ENCODE data around the gene KIF1B. TPM values are rescaled to one million over a fixed set of nuclear protein-coding genes. Genes with fewer than 3 reads are reported as not detected.

KIF1B gene
- total RNA-seq, 1 donor from 2014 or later = 210 TPM

- DNase-seq = no peak
Observed at GRCh38 chr1:10328180-10328963, 118.0 kb downstream of the KIF1B start.

- no peak for DNase-seq
Observed at GRCh38 chr1:10337436-10337835, 127.1 kb downstream of the KIF1B start.

DNA sequence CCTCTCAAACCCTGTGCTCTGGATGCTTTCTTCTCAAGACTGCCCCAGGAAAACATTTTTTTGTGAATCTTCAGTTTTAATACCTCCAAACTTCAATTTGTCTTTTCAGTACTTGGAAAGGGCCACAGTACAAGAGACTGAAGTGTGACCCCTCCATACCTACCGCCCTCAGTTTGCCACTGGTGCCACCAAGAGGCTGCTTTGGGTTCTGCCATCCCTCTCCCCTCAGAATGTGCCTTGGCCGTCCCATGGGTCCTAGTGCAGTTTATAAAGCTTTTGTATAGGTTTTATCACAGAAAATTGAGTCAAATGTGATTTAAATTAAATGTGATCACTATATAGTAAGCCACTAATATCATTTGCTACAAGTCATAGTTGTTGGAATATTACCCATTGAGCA, 127.7 kb downstream of the KIF1B start:
- DNase-seq = peak; percentile 13

GRCh38 chr1:10338611-10339010, 128.2 kb downstream of the KIF1B start:
- DNase-seq = no peak

GRCh38 chr1:10339036-10339567, 128.7 kb downstream of the KIF1B start:
- DNase-seq = no peak

DNA sequence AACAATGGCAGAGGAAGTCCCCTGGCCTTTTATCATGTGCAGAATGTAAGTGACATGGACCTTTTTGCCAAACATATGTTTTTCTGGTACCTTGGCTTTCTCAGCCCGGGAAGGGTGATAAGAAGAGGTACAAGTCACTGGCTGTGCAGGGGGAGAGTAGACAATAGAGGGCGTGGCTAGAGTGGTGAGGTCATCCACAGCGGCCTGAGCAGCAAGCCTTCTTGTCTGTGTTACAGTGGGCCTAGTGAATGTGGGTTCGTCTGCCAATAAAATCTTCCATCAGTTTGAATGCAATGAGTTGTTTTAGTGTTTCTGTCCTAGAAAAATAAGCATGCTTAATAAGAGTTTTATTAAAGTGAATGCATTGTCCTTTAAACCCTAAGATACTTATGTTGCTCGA, 129.4 kb downstream of the KIF1B start:
- peak; percentile 62 for DNase-seq

- no peak for DNase-seq
Observed at GRCh38 chr1:10340930-10341590, 130.7 kb downstream of the KIF1B start.

DNA sequence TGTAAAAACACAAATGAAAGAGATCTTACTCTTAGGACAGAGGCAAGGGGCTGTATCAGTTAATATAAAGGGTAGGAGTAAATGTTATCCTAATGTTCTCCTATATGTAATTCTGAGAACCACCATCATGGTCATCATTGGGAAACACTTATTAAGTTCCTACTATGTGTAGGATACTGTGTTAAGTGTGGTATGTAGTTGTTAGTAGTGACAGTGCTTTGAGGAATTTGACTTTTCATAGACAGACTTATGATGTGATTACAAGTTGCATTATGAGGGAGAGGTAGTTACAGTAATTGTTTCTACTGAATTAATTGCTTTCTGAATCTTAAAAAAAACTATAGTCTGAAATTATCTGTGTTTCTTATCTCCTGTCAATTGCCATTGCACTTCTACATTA, 136.7 kb downstream of the KIF1B start:
- no peak for DNase-seq

GRCh38 chr1:10353282-10353681, 142.9 kb downstream of the KIF1B start:
- DNase-seq = no peak

- no peak for DNase-seq
Observed at GRCh38 chr1:10353693-10354092, 143.3 kb downstream of the KIF1B start.

DNA sequence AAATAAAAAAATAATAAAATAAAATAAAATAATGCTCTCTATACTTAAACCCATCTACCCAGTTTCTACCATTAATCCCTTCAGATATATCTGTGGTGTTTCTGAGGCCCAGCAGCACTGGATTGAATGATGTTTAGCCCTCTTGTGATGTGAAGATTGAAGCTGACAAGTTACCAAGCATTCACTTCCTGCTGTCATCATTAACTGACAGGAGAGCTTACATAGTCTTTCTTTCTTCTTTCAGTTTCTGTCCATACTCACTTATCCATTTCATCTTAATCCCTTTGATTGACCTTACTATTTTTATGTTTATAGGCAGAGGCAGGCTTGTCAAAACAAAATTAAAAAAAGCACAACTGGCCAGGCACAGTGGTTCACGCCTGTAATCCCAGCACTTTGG, 149.7 kb downstream of the KIF1B start:
- DNase-seq = no peak

- DNase-seq = no peak
Observed at GRCh38 chr1:10361515-10361914, 151.1 kb downstream of the KIF1B start.

DNA sequence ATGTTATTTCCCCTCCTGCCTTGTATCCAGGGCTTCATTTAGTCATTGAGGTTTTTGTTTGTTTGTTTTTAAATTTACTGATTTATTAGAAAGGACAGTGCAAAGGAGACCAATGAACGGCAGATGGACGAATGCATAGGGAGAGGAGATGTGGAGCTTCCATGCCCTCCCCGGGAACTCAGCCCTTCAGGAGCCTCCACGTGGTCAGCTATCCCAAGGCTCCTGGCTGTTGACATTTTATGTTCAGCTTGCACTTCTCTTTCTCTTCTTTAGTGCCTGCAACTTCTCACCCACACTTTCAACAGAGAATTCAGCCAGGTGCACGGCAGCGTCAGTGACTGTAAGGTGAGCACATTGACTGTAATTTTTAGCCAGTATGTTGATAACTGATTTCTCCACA, 157.8 kb downstream of the KIF1B start:
- no peak for DNase-seq

- no peak for DNase-seq
Observed at GRCh38 chr1:10374442-10374860, 164.1 kb downstream of the KIF1B start.

DNA sequence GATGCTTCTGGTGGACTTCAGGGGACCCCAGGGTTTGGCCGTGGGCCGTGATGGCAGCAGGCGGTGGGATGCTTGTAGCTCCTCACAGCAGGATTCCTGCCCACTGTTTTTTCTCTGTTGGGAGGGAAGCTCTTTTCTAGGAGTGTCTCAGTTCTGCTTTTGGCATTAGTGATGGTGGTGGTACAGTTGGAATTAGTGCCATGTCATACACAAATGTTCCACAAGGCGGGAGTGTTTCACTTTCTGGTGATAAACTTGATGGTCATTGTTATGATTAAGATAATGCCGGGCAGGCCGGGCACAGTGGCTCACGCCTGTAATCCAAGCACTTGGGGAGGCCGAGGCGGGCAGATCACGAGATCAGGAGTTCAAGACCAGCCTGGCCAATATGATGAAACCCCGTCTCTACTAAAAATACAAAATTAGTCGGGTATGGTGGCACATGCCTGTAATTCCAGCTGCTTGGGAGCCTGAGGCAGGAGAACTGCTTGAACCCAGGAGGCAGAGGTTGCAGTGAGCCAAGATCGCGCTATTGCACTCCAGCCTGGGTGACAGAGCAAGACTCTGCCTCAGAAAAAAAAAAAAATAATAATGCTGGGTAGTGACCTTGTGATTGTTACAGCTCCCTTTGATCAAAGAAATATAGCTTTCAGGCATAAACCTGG, 167.1 kb downstream of the KIF1B start:
- DNase-seq = peak; percentile 40

DNA sequence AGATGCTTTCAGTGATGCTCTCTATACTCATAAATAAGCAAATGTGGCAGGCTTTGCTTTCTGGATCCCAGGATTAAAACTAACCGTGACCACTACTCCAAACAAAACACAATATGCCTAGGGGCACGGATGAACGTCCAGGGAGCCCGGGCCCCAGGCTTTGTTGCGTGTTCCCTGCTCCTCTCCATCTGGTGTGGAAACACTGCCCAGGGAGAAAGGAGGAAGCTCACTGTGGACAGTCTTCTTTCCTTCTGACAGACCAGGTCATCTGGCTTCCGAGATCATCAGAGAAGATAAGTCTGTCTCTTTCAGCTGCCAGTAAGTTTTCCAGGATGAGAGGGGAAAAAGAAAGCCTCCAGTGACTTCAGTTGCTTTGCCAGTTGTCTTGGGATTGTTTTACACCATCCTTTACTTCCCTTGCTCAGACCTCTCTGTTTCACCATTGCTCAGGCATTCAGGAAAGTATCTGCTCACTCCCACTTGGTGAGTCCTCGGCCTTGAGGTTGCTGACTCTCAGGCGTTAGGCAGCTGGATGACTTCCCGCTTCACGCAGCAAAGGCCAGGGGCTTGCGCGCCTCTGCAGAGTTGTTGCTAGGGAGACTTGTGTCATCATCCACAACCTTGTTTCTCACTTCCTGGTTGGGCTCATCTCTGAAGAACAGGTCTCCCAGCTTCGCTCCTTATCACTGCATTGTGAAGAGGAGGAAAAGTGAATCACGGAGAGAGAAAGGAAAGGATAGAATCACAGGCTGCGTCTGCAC, 167.9 kb downstream of the KIF1B start:
- peak; percentile 9 for DNase-seq

GRCh38 chr1:10379101-10379620, 168.8 kb downstream of the KIF1B start:
- no peak for DNase-seq

- no peak for DNase-seq
Observed at GRCh38 chr1:10379676-10380075, 169.3 kb downstream of the KIF1B start.

DNA sequence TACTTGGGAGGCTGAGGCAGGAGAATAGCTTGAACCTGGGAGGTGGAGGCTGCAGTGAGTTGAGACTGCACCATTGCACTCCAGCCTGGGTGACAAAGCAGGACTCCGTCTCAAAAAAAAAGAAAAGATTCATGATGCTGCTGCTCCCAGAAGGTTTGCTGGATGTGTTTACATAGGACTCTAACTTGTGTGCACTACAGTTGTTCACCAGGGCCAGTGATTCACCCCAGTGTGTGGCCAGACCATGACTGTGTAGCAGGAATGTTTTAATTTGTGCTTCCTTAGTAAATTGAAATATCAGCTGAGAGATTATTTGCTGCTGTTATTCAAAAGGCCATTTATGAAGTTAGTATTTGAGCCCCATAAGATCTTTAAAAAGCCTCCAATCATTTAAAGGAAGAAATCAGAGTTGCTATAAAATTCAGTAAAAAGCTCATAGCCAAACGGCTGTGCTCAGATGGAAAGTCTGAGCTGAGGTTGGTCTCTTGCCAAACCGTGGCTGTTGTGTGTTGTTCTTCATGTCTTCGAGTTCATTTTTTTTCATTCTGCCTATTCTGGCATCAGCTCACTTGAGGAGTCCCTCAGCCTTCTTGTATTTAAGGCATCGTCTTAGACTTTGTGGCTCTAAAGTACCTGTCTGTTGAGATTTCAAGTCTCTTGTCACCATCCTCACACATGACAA, 170.4 kb downstream of the KIF1B start:
- DNase-seq = no peak

DNA sequence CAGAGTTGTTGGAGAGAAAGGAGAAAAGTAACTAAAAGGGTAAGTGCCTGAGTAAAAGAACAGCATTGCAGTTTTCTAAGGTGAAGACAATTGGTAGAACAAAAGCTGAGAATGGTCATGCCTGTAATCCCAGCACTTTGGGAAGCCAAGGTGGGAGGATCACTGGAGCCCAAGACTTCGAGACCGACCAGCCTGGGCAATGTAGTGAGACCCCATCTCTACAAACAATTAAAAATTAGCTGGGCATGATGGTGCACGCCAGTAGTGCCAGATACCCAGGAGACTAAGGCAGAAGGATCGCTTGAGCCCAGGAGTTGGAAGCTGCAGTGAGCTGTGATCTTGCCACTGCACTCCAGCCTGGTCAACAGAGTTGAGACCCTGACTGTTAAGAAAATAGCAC, 173.3 kb downstream of the KIF1B start:
- no peak for DNase-seq

- no peak for DNase-seq
Observed at GRCh38 chr1:10384219-10384618, 173.8 kb downstream of the KIF1B start.

Measured in occipital lobe (tissue), 2 donors.